ENCODE results near the gene IFNA13.

The IFNA13 gene

DNA sequence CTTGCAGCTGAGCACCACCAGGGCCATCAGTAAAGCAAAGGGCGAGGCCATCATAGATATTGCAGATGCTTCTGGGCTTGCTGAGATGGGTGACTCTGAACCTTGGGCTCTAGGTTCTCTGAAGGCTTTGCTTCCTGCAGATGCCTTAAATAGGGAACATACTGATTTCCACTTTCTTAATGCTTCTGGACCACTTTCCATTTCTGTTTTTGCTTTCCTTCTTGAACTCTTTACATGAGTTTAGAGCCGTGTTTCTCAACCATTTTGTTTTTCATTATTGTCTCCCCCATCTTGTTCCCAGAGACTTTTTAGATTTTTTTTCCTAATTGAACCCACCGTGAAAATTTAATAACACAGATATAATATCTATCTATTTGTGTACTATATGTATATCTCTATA is at the start of gene IFNA13:
Gene IFNA13, minus strand, starts transcription at position 101 of the 400 bp plus-strand sequence. Its CDS starts 47 bp downstream, at position 54.
- TF ChIP-seq, protein P1, sequence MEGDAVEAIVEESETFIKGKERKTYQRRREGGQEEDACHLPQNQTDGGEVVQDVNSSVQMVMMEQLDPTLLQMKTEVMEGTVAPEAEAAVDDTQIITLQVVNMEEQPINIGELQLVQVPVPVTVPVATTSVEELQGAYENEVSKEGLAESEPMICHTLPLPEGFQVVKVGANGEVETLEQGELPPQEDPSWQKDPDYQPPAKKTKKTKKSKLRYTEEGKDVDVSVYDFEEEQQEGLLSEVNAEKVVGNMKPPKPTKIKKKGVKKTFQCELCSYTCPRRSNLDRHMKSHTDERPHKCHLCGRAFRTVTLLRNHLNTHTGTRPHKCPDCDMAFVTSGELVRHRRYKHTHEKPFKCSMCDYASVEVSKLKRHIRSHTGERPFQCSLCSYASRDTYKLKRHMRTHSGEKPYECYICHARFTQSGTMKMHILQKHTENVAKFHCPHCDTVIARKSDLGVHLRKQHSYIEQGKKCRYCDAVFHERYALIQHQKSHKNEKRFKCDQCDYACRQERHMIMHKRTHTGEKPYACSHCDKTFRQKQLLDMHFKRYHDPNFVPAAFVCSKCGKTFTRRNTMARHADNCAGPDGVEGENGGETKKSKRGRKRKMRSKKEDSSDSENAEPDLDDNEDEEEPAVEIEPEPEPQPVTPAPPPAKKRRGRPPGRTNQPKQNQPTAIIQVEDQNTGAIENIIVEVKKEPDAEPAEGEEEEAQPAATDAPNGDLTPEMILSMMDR (conservative IDR thresholded peaks at IDR 0.05; ENCODE audit: low read depth, low read length), result no peak
- no peak for DNase-seq (ENCODE audit: low read depth)
- H3K4me3 ChIP-seq (ENCODE audit: low read length), result no peak within 1 kb of the TSS

DNA sequence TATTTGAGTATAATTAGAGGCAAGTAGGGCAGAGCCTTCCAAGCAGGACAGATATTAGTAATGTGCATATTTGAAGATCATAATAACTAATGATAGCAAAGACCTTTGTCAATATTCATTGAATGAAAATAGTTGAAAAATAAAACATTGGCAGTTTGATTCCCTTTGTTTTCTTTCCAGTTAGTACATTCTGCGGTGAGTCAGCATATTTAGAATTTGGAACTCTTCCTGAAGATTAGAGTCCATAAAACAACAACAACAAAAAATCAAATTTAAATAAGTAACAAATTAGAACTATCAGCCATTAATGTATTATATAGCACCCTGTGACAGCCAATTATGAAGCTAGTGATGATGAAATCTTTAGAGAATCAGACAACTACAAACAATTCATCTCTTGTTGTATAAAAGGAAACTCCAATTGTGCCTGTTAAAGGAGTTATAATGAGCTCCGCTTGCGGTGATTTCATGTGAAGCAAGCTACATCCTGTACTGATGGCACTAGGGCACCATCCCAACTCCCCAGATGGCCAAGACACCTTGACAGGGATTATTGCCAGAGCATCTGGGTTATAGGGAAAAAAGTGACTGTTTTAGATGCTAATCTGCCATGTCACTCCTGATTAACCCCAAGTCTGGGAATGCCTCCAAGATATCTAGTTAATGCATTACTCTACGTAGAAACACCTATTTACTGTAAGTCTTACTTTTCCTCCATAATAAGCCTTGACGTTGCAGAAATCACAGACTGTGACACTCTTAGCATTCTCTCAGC is 47.8 kb upstream of the IFNA13 start:
- TF ChIP-seq, protein P1 (conservative IDR thresholded peaks at IDR 0.05; ENCODE audit: low read depth, low read length), result no peak
- H3K4me3 ChIP-seq (ENCODE audit: low read length), result no peak overlapping the region
- DNase-seq (ENCODE audit: low read depth), result peak; percentile 69

DNA sequence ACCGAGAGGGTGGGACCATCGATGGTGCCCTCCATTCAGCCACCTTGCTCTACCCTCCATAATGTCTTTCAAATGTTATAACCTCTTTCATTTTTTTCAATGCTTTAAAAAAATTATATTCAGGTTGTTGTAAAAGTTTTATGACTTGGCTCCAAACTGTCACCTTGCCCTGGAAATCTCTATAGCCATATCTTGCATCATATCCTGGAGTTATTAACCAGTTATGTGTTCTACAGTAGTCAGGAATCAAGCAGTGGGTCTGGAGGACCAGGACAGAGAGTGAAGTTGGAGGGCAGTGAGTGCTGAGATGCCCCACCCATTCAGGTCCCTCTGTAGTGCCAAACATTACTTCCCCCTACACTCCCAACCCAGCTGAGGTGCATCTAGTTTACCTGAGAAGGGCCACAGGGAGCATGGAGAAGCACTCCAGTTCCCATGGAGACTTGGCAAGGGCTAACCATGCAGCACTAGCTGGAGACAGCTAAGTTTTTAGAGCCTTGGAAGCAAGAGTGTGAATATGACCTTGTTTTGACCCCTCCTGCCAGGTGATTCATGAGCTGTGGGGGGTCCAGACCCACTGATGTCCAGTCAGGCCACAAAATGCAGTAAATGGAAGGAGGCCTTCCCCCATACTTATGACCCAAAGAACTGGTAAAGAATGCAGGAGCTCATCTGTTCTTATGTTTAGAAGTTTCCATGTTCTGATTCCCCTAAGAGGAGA is 46.5 kb upstream of the IFNA13 start:
- no peak for DNase-seq (ENCODE audit: low read depth)
- TF ChIP-seq, protein P1 (conservative IDR thresholded peaks at IDR 0.05; ENCODE audit: low read depth, low read length), result no peak
- H3K4me3 ChIP-seq (ENCODE audit: low read length), result no peak overlapping the region

DNA sequence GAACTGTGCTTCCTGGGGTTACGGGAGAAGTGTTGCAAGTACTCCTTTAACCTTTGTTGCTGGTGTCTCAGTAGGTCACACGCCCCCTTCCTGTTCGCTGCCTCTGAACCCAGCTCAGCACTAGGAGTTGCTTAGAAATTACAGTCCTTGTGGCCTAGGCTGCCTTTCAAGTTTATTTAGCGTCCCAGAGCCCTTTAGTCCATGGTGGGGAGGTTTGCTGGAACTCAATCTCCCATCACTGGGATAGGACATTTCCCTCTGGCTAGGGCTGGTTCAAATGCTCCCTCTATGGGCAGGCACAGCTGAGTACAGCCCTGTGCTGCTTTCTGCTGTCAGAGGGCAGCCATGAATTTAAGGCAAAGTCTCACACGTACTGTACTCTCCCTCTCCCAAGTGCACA is 45.8 kb upstream of the IFNA13 start:
- TF ChIP-seq, protein P1 (conservative IDR thresholded peaks at IDR 0.05; ENCODE audit: low read depth, low read length), result peak; percentile 27
- no peak overlapping the region for H3K4me3 ChIP-seq (ENCODE audit: low read length)
- DNase-seq (ENCODE audit: low read depth), result no peak

DNA sequence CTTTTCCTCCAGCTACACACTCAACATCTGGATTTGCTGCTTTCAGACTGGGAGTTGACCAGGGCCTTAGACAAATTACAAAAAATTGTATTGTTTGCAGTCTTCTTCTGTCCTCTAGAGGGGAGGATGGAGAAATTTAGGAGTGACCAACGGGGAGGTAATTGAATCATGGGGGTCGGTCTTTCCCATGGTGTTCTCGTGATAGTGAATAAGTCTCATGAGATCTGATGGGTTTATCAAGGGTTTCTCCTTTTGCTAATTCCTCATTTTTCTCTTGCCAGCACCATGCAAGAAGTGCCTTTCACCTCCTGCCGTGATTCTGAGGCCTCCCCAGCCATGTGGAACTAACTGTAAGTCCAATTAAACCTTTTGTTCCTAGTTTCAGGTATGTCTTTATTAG is 45.3 kb upstream of the IFNA13 start:
- TF ChIP-seq, protein P1 (conservative IDR thresholded peaks at IDR 0.05; ENCODE audit: low read depth, low read length), result no peak
- no peak for DNase-seq (ENCODE audit: low read depth)

DNA sequence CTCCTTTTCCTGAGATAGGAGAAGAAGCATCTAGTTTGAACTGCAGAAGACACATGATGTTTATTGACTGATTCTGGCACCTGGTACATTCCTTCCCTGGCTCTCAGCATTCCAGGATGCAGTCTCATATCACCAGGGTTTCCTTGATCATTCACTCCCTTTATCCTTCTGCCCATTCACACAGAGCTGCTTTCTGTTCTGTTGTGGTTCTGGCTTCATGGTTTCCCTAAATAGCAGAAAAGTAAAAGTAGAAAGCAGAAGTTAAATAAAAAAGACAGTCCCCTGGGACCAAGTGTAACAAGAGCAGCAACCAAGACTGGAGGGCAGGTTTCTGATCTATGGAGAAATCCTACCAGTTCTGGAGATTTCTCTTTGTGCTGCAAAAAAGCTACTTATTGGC is 44.2 kb upstream of the IFNA13 start:
- H3K4me3 ChIP-seq (ENCODE audit: low read length), result no peak overlapping the region
- DNase-seq (ENCODE audit: low read depth), result no peak
- TF ChIP-seq, protein P1 (conservative IDR thresholded peaks at IDR 0.05; ENCODE audit: low read depth, low read length), result no peak

More for the DNA sequence above, 45.3 kb upstream of the IFNA13 start:
- H3K4me3 ChIP-seq (ENCODE audit: low read length), result no peak overlapping the region
